H1 (cell line): ENCODE measurements around the gene GLCE. TPM values are rescaled to one million over a fixed set of nuclear protein-coding genes. Genes with fewer than 3 reads are reported as not detected.

ENCODE experiments used
- CTCF ChIA-PET: fragments of 300-600 bp; sonication (Branson Sonifier 250); formaldehyde crosslinking; loops from one replicate; lab custom pipeline; 2021; ENCODE audit not compliant: partially characterized antibody; lab: Charles Lee
- POLR2A ChIA-PET: fragments of 300-600 bp; sonication (Branson Sonifier 250); formaldehyde crosslinking; loops from one replicate; lab custom pipeline; 2021; ENCODE audit warnings: inconsistent platforms; ENCODE audit not compliant: partially characterized antibody; lab: Charles Lee
- DNase-seq, 2 experiments: peaks; one replicate each; pipeline versions ENCODE4 v3.0.0 to v3.0.0-alpha.2; 2010 to 2022; ENCODE audit warnings: low spot score in 2 of 2, low read depth in 1 of 2, mixed read lengths in 1 of 2
- FAIRE-seq: peaks from 2 replicates; lab custom pipeline; 2011; peaks lifted over from hg19 to GRCh38; lab: Jason Lieb, UNC
- H2AFZ ChIP-seq: 2 replicates; pipeline ENCODE4 v1.8.1; 2012; ENCODE audit warnings: low read length, inconsistent platforms
- H2AK5ac ChIP-seq: 2 replicates; pipeline ENCODE4 v1.6.1; 2013; ENCODE audit warnings: low read depth, low read length
- H2BK120ac ChIP-seq: replicated peaks from 2 replicates; pipeline ENCODE3; 2013; ENCODE audit warnings: low read depth, low read length, inconsistent platforms
- H2BK12ac ChIP-seq: 2 replicates; pipeline ENCODE4 v1.6.1; 2013; ENCODE audit warnings: low read depth, low read length
- H2BK15ac ChIP-seq: 2 replicates; pipeline ENCODE4 v1.6.1; 2013; ENCODE audit warnings: low read length
- H2BK20ac ChIP-seq: 2 replicates; pipeline ENCODE4 v1.6.1; 2013; ENCODE audit warnings: low read length
- H2BK5ac ChIP-seq: 2 replicates; pipeline ENCODE4 v1.6.1; 2013; ENCODE audit warnings: low read depth, low read length
- H3K14ac ChIP-seq: 2 replicates; pipeline ENCODE4 v1.6.1; 2013; ENCODE audit warnings: inconsistent platforms; ENCODE audit not compliant: insufficient read length
- H3K18ac ChIP-seq: 2 replicates; pipeline ENCODE4 v1.6.1; 2013; ENCODE audit warnings: low read length; ENCODE audit errors: extremely low read depth
- H3K23ac ChIP-seq: 2 replicates; pipeline ENCODE4 v1.6.1; 2013; ENCODE audit warnings: inconsistent platforms; ENCODE audit not compliant: insufficient read length
- H3K23me2 ChIP-seq: 2 replicates; pipeline ENCODE4 v1.6.1; 2013; ENCODE audit warnings: low read depth, low read length
- H3K27ac ChIP-seq: 2 replicates; pipeline ENCODE4 v1.6.1; 2011; ENCODE audit warnings: low read depth, low read length, inconsistent platforms
- H3K27me3 ChIP-seq, 4 experiments: replicated peaks in 1 of 4; 1 replicate in 1 of 4; 2 replicates in 3 of 4; pipeline versions ENCODE4 v1.6.1 to v1.8.1; 2011 to 2013; ENCODE audit warnings: low read length in 3 of 4, mild to moderate bottlenecking in 3 of 4, inconsistent platforms in 2 of 4, mixed read lengths in 2 of 4, moderate library complexity in 1 of 4; ENCODE audit not compliant: control insufficient read depth in 3 of 4, insufficient read depth in 3 of 4; ENCODE audit errors: extremely low read depth in 1 of 4
- H3K36me3 ChIP-seq, 4 experiments: 2 replicates each; pipeline versions ENCODE4 v1.6.1 to v1.8.1; 2011 to 2013; ENCODE audit warnings: mild to moderate bottlenecking in 4 of 4, low read length in 3 of 4, moderate library complexity in 2 of 4, control low read depth in 1 of 4, inconsistent platforms in 1 of 4; ENCODE audit not compliant: insufficient read depth in 4 of 4, control insufficient read depth in 2 of 4
- H3K4ac ChIP-seq: replicated peaks from 2 replicates; pipeline ENCODE3; 2013; ENCODE audit warnings: low read length, low read depth, mixed read lengths, inconsistent platforms; ENCODE audit not compliant: insufficient read length
- H3K4me1 ChIP-seq, 4 experiments: replicated peaks in 1 of 4; 1 replicate in 1 of 4; 2 replicates in 3 of 4; pipeline versions ENCODE4 v1.6.1 to v1.8.1; 2011 to 2013; ENCODE audit warnings: low read length in 3 of 4, inconsistent platforms in 2 of 4, mixed read lengths in 1 of 4; ENCODE audit not compliant: insufficient read depth in 4 of 4, control insufficient read depth in 3 of 4
- H3K4me2 ChIP-seq, 2 experiments: 2 replicates each; pipeline versions ENCODE4 v1.6.1 to v1.8.1; 2011 to 2013; ENCODE audit warnings: low read depth in 2 of 2, low read length in 2 of 2, control low read depth in 1 of 2, inconsistent platforms in 1 of 2, mild to moderate bottlenecking in 1 of 2; ENCODE audit not compliant: insufficient read depth in 1 of 2
- H3K4me3 ChIP-seq, 4 experiments: fragments of 200-600, 300-600 bp in 1 of 4; sonication (generic), shearing (Covaris generic), sonication (Bioruptor Twin) in 1 of 4; 2 replicates each; pipeline versions ENCODE4 v1.5.1 to v1.8.1; 2011 to 2016; ENCODE audit warnings: low read length in 4 of 4, low read depth in 3 of 4, control low read depth in 2 of 4, inconsistent platforms in 2 of 4, mild to moderate bottlenecking in 2 of 4, mixed read lengths in 1 of 4, moderate library complexity in 1 of 4; ENCODE audit not compliant: insufficient read depth in 2 of 4; ENCODE audit errors: extremely low read depth in 1 of 4
- H3K56ac ChIP-seq: replicated peaks from 2 replicates; pipeline ENCODE3; 2013; ENCODE audit warnings: low read depth, mild to moderate bottlenecking, mixed read lengths, low read length, inconsistent platforms; ENCODE audit not compliant: insufficient read length
- H3K79me1 ChIP-seq: 2 replicates; pipeline ENCODE4 v1.6.1; 2013; ENCODE audit warnings: low read depth, low read length, control low read depth
- H3K79me2 ChIP-seq, 2 experiments: 2 replicates each; pipeline versions ENCODE4 v1.6.1 to v1.8.1; 2012 to 2013; ENCODE audit warnings: low read length in 2 of 2, mild to moderate bottlenecking in 2 of 2, inconsistent platforms in 1 of 2; ENCODE audit not compliant: insufficient read depth in 2 of 2, control insufficient read depth in 1 of 2
- H3K9ac ChIP-seq, 4 experiments: replicated peaks in 1 of 4; 1 replicate in 1 of 4; 2 replicates in 3 of 4; pipeline versions ENCODE4 v1.6.1 to v1.8.1; 2011 to 2013; ENCODE audit warnings: low read depth in 3 of 4, low read length in 3 of 4, control low read depth in 2 of 4, mild to moderate bottlenecking in 2 of 4, moderate library complexity in 2 of 4, inconsistent platforms in 1 of 4; ENCODE audit errors: extremely low read depth in 1 of 4
- H3K9me3 ChIP-seq, 2 experiments: 2 replicates each; pipeline versions ENCODE4 v1.6.1 to v1.8.1; 2012 to 2013; ENCODE audit warnings: mild to moderate bottlenecking in 2 of 2, moderate library complexity in 2 of 2, control low read depth in 1 of 2, inconsistent platforms in 1 of 2, low read depth in 1 of 2, low read length in 1 of 2, mixed read lengths in 1 of 2; ENCODE audit not compliant: insufficient read depth in 2 of 2
- H4K20me1 ChIP-seq, 2 experiments: replicated peaks in 1 of 2; 2 replicates each; pipeline versions ENCODE3 to v1.8.1; 2011 to 2013; ENCODE audit warnings: inconsistent platforms in 2 of 2, low read length in 2 of 2, mild to moderate bottlenecking in 1 of 2; ENCODE audit not compliant: insufficient read depth in 2 of 2, control insufficient read depth in 1 of 2
- H4K5ac ChIP-seq: 2 replicates; pipeline ENCODE4 v1.6.1; 2013; ENCODE audit warnings: low read length, low read depth, mixed read lengths, inconsistent platforms; ENCODE audit not compliant: insufficient read length
- H4K8ac ChIP-seq: 2 replicates; pipeline ENCODE4 v1.8.0; 2013; ENCODE audit warnings: mild to moderate bottlenecking, moderate library complexity, low read length, inconsistent platforms; ENCODE audit not compliant: insufficient read depth; ENCODE audit errors: extremely low read depth
- H4K91ac ChIP-seq: replicated peaks from 2 replicates; pipeline ENCODE3; 2013; ENCODE audit warnings: low read length, mixed read lengths, inconsistent platforms; ENCODE audit not compliant: insufficient read length
- ASH2L ChIP-seq: fragments of 200-600, 300-600 bp; sonication (generic); IDR thresholded peaks from one replicate; pipeline ENCODE4 v1.7.1; 2017; ENCODE audit warnings: low read length
- CBX5 ChIP-seq: fragments of 300-800, 300-1000 bp; sonication (generic); IDR thresholded peaks from 2 replicates; pipeline ENCODE4 v1.7.1; 2016; ENCODE audit warnings: antibody characterized with exemption, low read length, low read depth
- HDAC2 ChIP-seq, 2 experiments: fragments of 300-600 bp in 1 of 2; sonication (generic) in 1 of 2; IDR thresholded peaks; 2 replicates each; pipeline ENCODE4 v1.6.1; 2011 to 2012; ENCODE audit warnings: low read depth in 2 of 2, low read length in 2 of 2, mild to moderate bottlenecking in 2 of 2, moderate library complexity in 2 of 2, borderline replicate concordance in 1 of 2, inconsistent platforms in 1 of 2
- NANOG ChIP-seq: IDR thresholded peaks from 2 replicates; pipeline ENCODE4 v1.6.1; 2011; ENCODE audit warnings: low read length, low read depth, mild to moderate bottlenecking, inconsistent platforms; ENCODE audit not compliant: insufficient read depth, poor library complexity, severe bottlenecking
- RBBP5 ChIP-seq: IDR thresholded peaks from 2 replicates; pipeline ENCODE4 v1.7.1; 2012; ENCODE audit warnings: low read depth, mild to moderate bottlenecking, inconsistent platforms, low read length, moderate library complexity, borderline replicate concordance
- RXRA ChIP-seq: IDR thresholded peaks from 2 replicates; pipeline ENCODE4 v1.6.1; 2011; ENCODE audit warnings: low read depth, mild to moderate bottlenecking, low read length, moderate library complexity; ENCODE audit not compliant: insufficient read depth
- SP2 ChIP-seq: IDR thresholded peaks from 2 replicates; pipeline ENCODE4 v1.6.1; 2012; ENCODE audit warnings: mild to moderate bottlenecking, low read length, inconsistent platforms
- WGBS, 2 experiments: shearing (Covaris generic) in 1 of 2; methylation state at CpG; one replicate each; pipeline versions ENCODE4 v1.1.6 to v1.1.7; 2013 to 2015; ENCODE audit warnings: low lambda C conversion rate in 2 of 2, mixed read lengths in 2 of 2, inconsistent platforms in 1 of 2, low coverage in 1 of 2, missing lambda C conversion rate in 1 of 2; ENCODE audit not compliant: insufficient replicate concordance in 2 of 2, insufficient coverage in 1 of 2, insufficient read length in 1 of 2; ENCODE audit errors: extremely low coverage in 1 of 2, missing lambda C conversion rate in 1 of 2; 5-methylcytosine and 5-hydroxymethylcytosine counted together
- polyA plus RNA-seq, 7 experiments: library from polyadenylated mRNA; depleted of rRNA in 3 of 7; stranded (reverse) in 5 of 7; unstranded in 2 of 7; fragments of >200 nt in 5 of 7; fragments of 200-250 nt in 2 of 7; gene quantifications; 1 replicate in 5 of 7; 2 replicates in 1 of 7; 4 replicates in 1 of 7; pipeline versions ENCODE4 v1.2.1 to v1.2.3, GENCODE V29; 2011 to 2013; ENCODE audit warnings: missing spikeins in 2 of 7, mixed read lengths in 2 of 7
- total RNA-seq: library from RNA; stranded (reverse); fragmentation: NEBNext Ultra II Directional; extraction: Animal tissue kit (Norgen Biotek cat#: 25700); gene quantifications from 2 replicates; pipeline ENCODE4 v1.2.1, GENCODE V29; 2021

Gene GLCE
- total and polyA plus RNA-seq, 2 of the 8 experiments (the other 6 are each of a cell fraction or from before 2014, with no cell fraction given): 17.1 to 22.7 TPM

GRCh38 chr15:69158843-69159240 is 1.6 kb upstream of the GLCE start:
- Histone ChIP-seq H2BK20ac (no peak overlapping the region), H2AK5ac (no peak overlapping the region), H3K9ac (no peak overlapping the region), H3K23me2 (peaks cover 8% of the 10 kb centered on the region), H2BK15ac (no peak overlapping the region), H3K18ac (no peak overlapping the region), H2BK5ac (no peak overlapping the region), H3K4me3 (peak overlapping the region in 1 of 4 experiments; percentile 91; a peak in 1 of 8 replicates), H4K91ac (no peak overlapping the region), H3K14ac (no peak overlapping the region), H3K79me2 (peaks cover 0 to 28% of the 10 kb centered on the region in 2 experiments; a peak in 2 of 4 replicates), H2AFZ (no peak overlapping the region), H3K79me1 (peaks cover 4% of the 10 kb centered on the region; the same call in 1 of the 2 replicates), H3K27me3 (no peaks in the 10 kb centered on the region; a peak in 2 of 7 replicates), H4K5ac (no peak overlapping the region), H3K36me3 (no peaks in the 10 kb centered on the region), H4K8ac (no peak overlapping the region), H3K4ac (no peak overlapping the region), H2BK12ac (no peak overlapping the region), H4K20me1 (peaks cover 7 to 9% of the 10 kb centered on the region in 2 experiments), H3K4me1 (peaks cover 0 to 9% (median 2%) of the 10 kb centered on the region in 4 experiments; a peak in 4 of 7 replicates), H3K27ac (no peak overlapping the region), H3K9me3 (no peaks in the 10 kb centered on the region), H3K56ac (no peak overlapping the region), H3K23ac (no peak overlapping the region), H3K4me2 (no peak overlapping the region; a peak in 1 of 4 replicates), H2BK120ac (no peak overlapping the region)
- DNase-seq: no peak
- ChIA-PET CTCF (interaction anchor here (2.7 to 3.1 kb wide), 2 partner anchors 20 to 100 kb away, joined by 9 to 10 read pairs; no protein-coding TSS in a partner anchor), POLR2A (no interaction called here)
- TF ChIP-seq RXRA: no peak
- no peak for TF ChIP-seq CBX5
- no peak for TF ChIP-seq SP2
- no peak for TF ChIP-seq RBBP5
- no peak for TF ChIP-seq ASH2L
- no peak for TF ChIP-seq HDAC2 (IDR thresholded peaks at IDR 0.05; ENCODE audit: borderline replicate concordance in 1 of 2, low read depth in 2 of 2, low read length in 2 of 2)
- no peak for TF ChIP-seq NANOG
- 84% methylated on average over 6 of the region's 6 CpGs; no CpG with 5 or more reads in 1 of the 2 experiments for WGBS, 2 experiments
- no peak for FAIRE-seq
